Right atrium auricular region (tissue), 2 donors: ENCODE data around the gene CPXM2. TPM values are rescaled to one million over a fixed set of nuclear protein-coding genes. Genes with fewer than 3 reads are reported as not detected.

Source experiments
- DNase-seq: peaks from one replicate; pipeline ENCODE4 v3.0.0-alpha.2; 2019; ENCODE audit warnings: low spot score
- H3K27ac ChIP-seq, 2 donors: fragments of 200-600 bp; sonication (generic); 1 replicate in 1 of 2; 2 replicates in 1 of 2; pipeline ENCODE4 v1.5.1; 2016 to 2019
- H3K27me3 ChIP-seq, 2 donors: fragments of 200-600 bp; sonication (generic); one replicate each; pipeline versions ENCODE4 v1.5.1 to v1.6.0; 2017 to 2019
- H3K36me3 ChIP-seq: fragments of 200-600 bp; sonication (generic); one replicate; pipeline ENCODE4 v1.5.1; 2016
- H3K4me1 ChIP-seq, 2 donors: fragments of 200-600 bp; sonication (generic); one replicate each; pipeline versions ENCODE4 v1.5.1 to v1.6.0; 2017 to 2019
- H3K4me3 ChIP-seq, 2 donors: fragments of 200-600 bp; sonication (generic); 1 replicate in 1 of 2; 2 replicates in 1 of 2; pipeline ENCODE4 v1.5.1; 2017 to 2019; ENCODE audit warnings: mild to moderate bottlenecking in 1 of 2, moderate library complexity in 1 of 2
- H3K9me3 ChIP-seq, 2 donors: fragments of 200-600 bp; sonication (generic); one replicate each; pipeline ENCODE4 v1.5.1; 2019
- total RNA-seq, 2 donors: library from RNA; depleted of rRNA; stranded (reverse); fragments of >200 nt; gene quantifications; one replicate each; pipeline ENCODE4 v1.1.0, GENCODE V29; 2016
- TF ChIP-seq, protein P1 (sequence below), 2 donors: fragments of 200-600 bp; sonication (generic); IDR thresholded peaks; one replicate each; pipeline ENCODE4 v1.5.1; 2019; ENCODE audit warnings: antibody characterized with exemption in 2 of 2

CPXM2 gene
- total RNA-seq, 2 donors from 2014 or later = 8.3 to 8.5 TPM

DNA sequence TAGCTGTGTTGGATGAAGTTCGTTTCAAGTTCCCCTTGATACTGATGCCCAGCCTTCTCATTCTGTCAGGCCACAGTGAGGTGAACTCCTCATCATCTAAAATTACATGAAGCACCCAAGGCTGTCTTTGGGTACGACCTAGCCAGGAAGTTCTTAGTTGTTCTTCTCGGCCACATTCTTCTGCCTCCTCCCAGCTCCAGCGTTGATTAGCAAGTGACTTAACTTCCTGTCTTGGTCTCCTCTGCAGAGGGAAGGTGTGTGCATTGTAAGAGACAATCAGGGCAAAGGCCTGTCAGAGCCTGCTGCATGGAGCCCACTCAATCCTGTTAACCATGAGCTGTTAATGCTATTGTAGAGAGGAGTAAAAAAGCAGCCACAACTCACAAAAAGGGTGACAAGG, 43.2 kb upstream of the CPXM2 start:
- Histone ChIP-seq H3K27me3 (no peaks in the 10 kb centered on the region), H3K4me3 (no peak overlapping the region), H3K36me3 (no peaks in the 10 kb centered on the region), H3K9me3 (peaks cover 0 to 12% of the 10 kb centered on the region in 2 donors), H3K4me1 (no peaks in the 10 kb centered on the region), H3K27ac (no peak overlapping the region)
- no peak for DNase-seq
- TF ChIP-seq, protein P1, sequence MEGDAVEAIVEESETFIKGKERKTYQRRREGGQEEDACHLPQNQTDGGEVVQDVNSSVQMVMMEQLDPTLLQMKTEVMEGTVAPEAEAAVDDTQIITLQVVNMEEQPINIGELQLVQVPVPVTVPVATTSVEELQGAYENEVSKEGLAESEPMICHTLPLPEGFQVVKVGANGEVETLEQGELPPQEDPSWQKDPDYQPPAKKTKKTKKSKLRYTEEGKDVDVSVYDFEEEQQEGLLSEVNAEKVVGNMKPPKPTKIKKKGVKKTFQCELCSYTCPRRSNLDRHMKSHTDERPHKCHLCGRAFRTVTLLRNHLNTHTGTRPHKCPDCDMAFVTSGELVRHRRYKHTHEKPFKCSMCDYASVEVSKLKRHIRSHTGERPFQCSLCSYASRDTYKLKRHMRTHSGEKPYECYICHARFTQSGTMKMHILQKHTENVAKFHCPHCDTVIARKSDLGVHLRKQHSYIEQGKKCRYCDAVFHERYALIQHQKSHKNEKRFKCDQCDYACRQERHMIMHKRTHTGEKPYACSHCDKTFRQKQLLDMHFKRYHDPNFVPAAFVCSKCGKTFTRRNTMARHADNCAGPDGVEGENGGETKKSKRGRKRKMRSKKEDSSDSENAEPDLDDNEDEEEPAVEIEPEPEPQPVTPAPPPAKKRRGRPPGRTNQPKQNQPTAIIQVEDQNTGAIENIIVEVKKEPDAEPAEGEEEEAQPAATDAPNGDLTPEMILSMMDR (IDR thresholded peaks at IDR 0.05) = no peak

DNA sequence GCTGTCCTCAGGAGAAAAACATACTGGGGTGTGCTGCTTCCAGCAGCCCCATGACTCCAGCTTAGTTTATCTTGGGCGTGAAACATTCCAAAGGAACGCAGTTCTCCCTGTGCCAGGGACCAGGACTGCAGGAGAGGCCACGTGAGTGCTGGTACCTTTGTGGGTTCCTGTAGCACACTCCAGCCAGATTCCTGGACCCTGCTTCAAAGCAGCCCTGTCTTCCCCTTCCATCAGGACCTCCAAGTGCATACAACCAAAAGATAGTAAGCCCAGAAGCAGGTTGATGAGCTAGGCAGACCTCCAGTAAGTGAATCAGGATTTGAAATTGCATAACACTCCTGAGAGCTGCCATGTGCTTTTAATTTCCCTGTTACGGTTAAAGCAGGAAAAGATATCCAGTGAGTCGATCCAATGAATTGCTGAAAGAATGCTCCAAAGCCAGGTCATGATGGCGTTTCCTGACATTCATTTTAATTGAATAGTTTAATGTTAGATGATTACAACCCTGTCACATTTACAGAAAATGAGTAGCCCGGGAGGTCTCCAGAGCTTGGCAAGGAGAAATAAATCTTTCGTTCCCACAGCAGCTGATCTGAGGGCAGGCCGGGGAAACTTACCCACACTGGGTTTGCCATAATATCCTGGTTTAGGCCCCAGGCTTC, 38.9 kb upstream of the CPXM2 start:
- TF ChIP-seq, protein P1 (IDR thresholded peaks at IDR 0.05) = no peak
- H3K27me3 ChIP-seq = no peaks in the 10 kb centered on the region

DNA sequence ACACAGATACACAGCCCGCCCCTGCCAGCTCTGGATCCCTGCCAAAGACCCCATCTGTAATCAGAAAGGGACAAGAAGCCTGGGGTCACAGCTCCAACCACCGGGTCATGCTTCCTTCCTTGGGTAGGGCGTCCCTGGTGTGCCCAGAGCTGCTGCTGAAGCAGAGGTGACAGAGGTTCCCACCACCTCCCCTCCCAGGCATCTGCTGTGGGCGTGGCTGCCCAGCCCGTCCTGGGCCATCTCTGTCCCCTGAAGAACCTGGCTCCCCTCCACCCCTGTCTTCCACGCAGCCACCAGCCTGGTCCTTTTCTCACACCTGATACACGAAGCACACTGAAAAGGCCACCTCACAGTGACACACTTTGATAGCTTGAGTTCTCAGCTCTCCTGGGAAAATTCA, 38.2 kb upstream of the CPXM2 start:
- H3K4me3 ChIP-seq = no peak overlapping the region
- no peak for DNase-seq
- H3K27ac ChIP-seq = peak overlapping the region; percentile 0 to 10
- no peaks in the 10 kb centered on the region for H3K27me3 ChIP-seq
- TF ChIP-seq, protein P1 (IDR thresholded peaks at IDR 0.05) = no peak
- peaks cover 0 to 24% of the 10 kb centered on the region in 2 donors for H3K9me3 ChIP-seq
- no peaks in the 10 kb centered on the region for H3K4me1 ChIP-seq
- no peaks in the 10 kb centered on the region for H3K36me3 ChIP-seq

More for the DNA sequence above, 38.9 kb upstream of the CPXM2 start:
- no peaks in the 10 kb centered on the region for H3K4me1 ChIP-seq
- no peaks in the 10 kb centered on the region for H3K36me3 ChIP-seq
- H3K9me3 ChIP-seq = peaks cover 0 to 24% of the 10 kb centered on the region in 2 donors
- H3K27ac ChIP-seq = peak overlapping the region in 1 of 2 donors; percentile 21
- DNase-seq = no peak
- H3K4me3 ChIP-seq = no peak overlapping the region

DNA sequence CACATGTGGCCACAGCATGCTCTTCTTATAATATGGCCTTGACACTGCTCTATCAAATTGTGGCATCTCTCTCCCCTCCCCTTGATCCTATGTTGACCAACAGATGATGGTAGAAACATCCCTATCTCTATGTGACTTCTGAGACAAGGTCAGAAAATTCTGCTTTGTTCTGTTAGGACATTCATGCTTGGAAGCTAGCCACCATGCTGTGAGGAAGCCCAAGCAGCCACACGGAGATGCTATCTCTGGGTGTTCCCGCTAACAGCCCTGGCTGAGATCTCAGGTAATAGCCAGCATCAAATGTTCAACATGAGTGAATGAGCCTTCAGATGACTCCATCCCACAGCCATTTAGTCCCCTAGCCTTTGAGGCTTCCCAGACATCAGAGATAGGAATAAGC, 36.8 kb upstream of the CPXM2 start:
- DNase-seq = no peak
- Histone ChIP-seq H3K27ac (no peak overlapping the region), H3K27me3 (no peaks in the 10 kb centered on the region), H3K9me3 (peaks cover 0 to 24% of the 10 kb centered on the region in 2 donors), H3K36me3 (no peaks in the 10 kb centered on the region), H3K4me1 (no peaks in the 10 kb centered on the region), H3K4me3 (no peak overlapping the region)
- TF ChIP-seq, protein P1 (IDR thresholded peaks at IDR 0.05) = no peak

DNA sequence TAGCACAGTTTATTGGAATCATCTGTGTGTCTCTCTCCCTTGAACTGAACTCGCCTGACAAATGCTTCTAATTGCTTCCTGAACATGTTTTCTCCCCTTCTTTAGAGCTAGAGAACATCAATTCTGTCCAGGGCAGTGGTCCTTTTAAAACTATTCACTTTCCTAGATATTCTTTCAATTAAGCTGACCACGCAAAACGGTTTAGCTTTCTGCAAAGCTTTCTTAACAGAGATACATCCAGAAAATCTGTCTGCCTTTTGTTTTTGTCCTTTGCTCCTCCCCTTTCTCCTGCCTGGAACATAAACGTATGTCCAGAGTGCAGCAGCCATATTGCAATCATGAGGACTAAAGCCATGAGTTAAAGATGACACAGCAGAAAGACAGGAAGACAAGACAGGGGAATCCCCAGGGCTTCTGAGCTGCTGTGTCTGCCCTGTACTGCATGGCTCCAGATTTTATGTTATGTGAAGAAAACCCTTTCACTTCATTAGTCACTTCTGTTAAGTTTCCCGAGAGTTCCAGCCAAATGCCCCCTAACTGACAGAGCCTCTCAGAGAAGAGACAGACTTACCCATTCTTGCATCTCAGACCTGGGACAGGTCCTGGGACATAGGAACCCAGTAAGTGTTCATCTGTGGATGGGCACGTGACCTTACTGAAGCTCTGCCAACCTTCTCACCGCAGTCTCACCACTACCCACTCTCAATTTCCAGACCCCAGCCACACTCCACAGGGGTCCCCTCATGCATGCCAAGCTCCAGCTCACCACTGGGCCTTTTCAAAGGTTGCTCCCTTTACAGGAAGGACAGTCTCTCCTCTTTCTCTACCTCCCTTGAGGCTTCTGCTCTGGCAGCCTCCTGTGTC, 35.0 kb upstream of the CPXM2 start:
- no peak overlapping the region for H3K4me3 ChIP-seq
- no peaks in the 10 kb centered on the region for H3K4me1 ChIP-seq
- TF ChIP-seq, protein P1 (IDR thresholded peaks at IDR 0.05) = no peak
- H3K36me3 ChIP-seq = no peaks in the 10 kb centered on the region
- DNase-seq = no peak
- H3K27me3 ChIP-seq = no peaks in the 10 kb centered on the region
- peaks cover 0 to 21% of the 10 kb centered on the region in 2 donors for H3K9me3 ChIP-seq
- H3K27ac ChIP-seq = no peak overlapping the region
